PC-3 (cell line): ENCODE data around the gene GOLGA8J. TPM values are rescaled to one million over a fixed set of nuclear protein-coding genes. Genes with fewer than 3 reads are reported as not detected.
A peak's percentile ranks its signal among the peaks of the same experiment; 100 is the strongest.
"Not testable (repeated sequence)": the region's sequence is repeated elsewhere in the genome, so short reads cannot be mapped to it uniquely, and the experiment has no call there.

Source experiments
- ATAC-seq: fragments of 200-7000 bp; cut with Tn5 transposase; 2 replicates; pipeline ENCODE4 v1.9.1; 2020; ENCODE audit warnings: mild to moderate bottlenecking, moderate library complexity
- BruUV-seq: library from RNA; stranded (reverse); fragments of 400-500 nt; replicated peaks from 2 replicates; lab custom pipeline; 2021; lab: Mats Ljungman, UMichigan
- CTCF ChIA-PET: fragments of 300-600 bp; sonication (Branson Sonifier 250); formaldehyde crosslinking; loops from one replicate; lab custom pipeline; 2022; ENCODE audit warnings: antibody characterized with exemption; lab: Charles Lee
- POLR2A ChIA-PET: fragments of 300-600 bp; sonication (Branson Sonifier 250); formaldehyde crosslinking; loops from one replicate; lab custom pipeline; 2022; ENCODE audit warnings: antibody characterized with exemption; ENCODE audit not compliant: unreplicated experiment; lab: Charles Lee
- DNase-seq: peaks from one replicate; pipeline ENCODE4 v3.0.0-alpha.2; 2015
- H2AFZ ChIP-seq: fragments of 300-600 bp; sonication (generic); 2 replicates; pipeline ENCODE4 v1.6.0; 2016; ENCODE audit warnings: antibody characterized with exemption, low read length
- H3F3A ChIP-seq: fragments of 300-600 bp; sonication (generic); one replicate; pipeline ENCODE4 v1.6.0; 2017; ENCODE audit warnings: antibody characterized with exemption, low read length, control low read depth, mild to moderate bottlenecking; ENCODE audit not compliant: unreplicated experiment
- H3K27ac ChIP-seq: fragments of 300-600 bp; sonication (generic); 2 replicates; pipeline ENCODE4 v1.5.1; 2016; ENCODE audit warnings: mild to moderate bottlenecking, low read length
- H3K27me3 ChIP-seq: fragments of 300-600 bp; sonication (generic); 2 replicates; pipeline ENCODE4 v1.6.1; 2016; ENCODE audit warnings: low read length, mixed read lengths
- H3K36me3 ChIP-seq: fragments of 300-600 bp; sonication (generic); 2 replicates; pipeline ENCODE4 v1.6.1; 2016; ENCODE audit warnings: low read depth, mixed run types, low read length, mixed read lengths
- H3K4me1 ChIP-seq: fragments of 300-600 bp; sonication (generic); 2 replicates; pipeline ENCODE4 v1.5.1; 2016; ENCODE audit warnings: low read length; ENCODE audit not compliant: insufficient read depth
- H3K4me2 ChIP-seq: fragments of 300-600 bp; sonication (generic); 2 replicates; pipeline ENCODE4 v1.6.0; 2016; ENCODE audit warnings: low read length
- H3K4me3 ChIP-seq: fragments of 300-600 bp; sonication (generic); 2 replicates; pipeline ENCODE4 v1.5.1; 2016; ENCODE audit warnings: mild to moderate bottlenecking, low read length, mixed read lengths
- H3K79me2 ChIP-seq: fragments of 300-600 bp; sonication (generic); 2 replicates; pipeline ENCODE4 v1.6.1; 2017; ENCODE audit warnings: low read length, mixed read lengths
- H3K9ac ChIP-seq: fragments of 300-600 bp; sonication (generic); 2 replicates; pipeline ENCODE4 v1.6.0; 2016; ENCODE audit warnings: mild to moderate bottlenecking, low read length
- H3K9me2 ChIP-seq: fragments of 300-600 bp; sonication (generic); replicated peaks from 2 replicates; pipeline ENCODE4 v1.6.1; 2016; ENCODE audit warnings: mixed run types, low read length, mixed read lengths
- H3K9me3 ChIP-seq: fragments of 300-600 bp; sonication (generic); 2 replicates; pipeline ENCODE4 v1.6.1; 2016; ENCODE audit warnings: low read length, mixed read lengths
- H4K20me1 ChIP-seq: fragments of 300-600 bp; sonication (generic); 2 replicates; pipeline ENCODE4 v1.6.1; 2016; ENCODE audit warnings: low read length, mixed read lengths
- intact Hi-C: fragments of 100-400 bp; cut with micrococcal nuclease; formaldehyde crosslinking; loops from 2 replicates; pipeline ENCODE4 v1.9.0; 2023
- total RNA-seq: library from RNA; depleted of rRNA; stranded (reverse); fragments of >200 nt; gene quantifications from 2 replicates; pipeline ENCODE4 v1.2.3, GENCODE V29; 2014; rRNA removed

Gene GOLGA8J
- total RNA-seq, 1 experiment from 2014 or later: not detected

- intact Hi-C loops, BruUV-seq, POLR2A ChIA-PET, CTCF ChIA-PET, H3K9ac ChIP-seq, H4K20me1 ChIP-seq, H3K4me1 ChIP-seq, H3K27ac ChIP-seq, H3K9me2 ChIP-seq, H3K4me3 ChIP-seq, H3K4me2 ChIP-seq, H3K27me3 ChIP-seq, H2AFZ ChIP-seq, ATAC-seq, H3K79me2 ChIP-seq, H3K9me3 ChIP-seq, H3F3A ChIP-seq, H3K36me3 ChIP-seq: not testable (repeated sequence)
- DNase-seq: peak; percentile 1
Observed at GRCh38 chr15:30130066-30130465, 47.3 kb downstream of the GOLGA8J start.

- H3K27ac ChIP-seq, H3K4me2 ChIP-seq, H3K4me3 ChIP-seq, intact Hi-C loops, CTCF ChIA-PET, H3K79me2 ChIP-seq, ATAC-seq, H3K27me3 ChIP-seq, H3K36me3 ChIP-seq, H2AFZ ChIP-seq, H3K9me2 ChIP-seq, H3K4me1 ChIP-seq, H4K20me1 ChIP-seq, BruUV-seq, H3F3A ChIP-seq, H3K9me3 ChIP-seq, DNase-seq, H3K9ac ChIP-seq, POLR2A ChIA-PET: not testable (repeated sequence)
Observed at GRCh38 chr15:30134751-30135150, 52.0 kb downstream of the GOLGA8J start, which contains the start of gene GOLGA8T. TSS of gene GOLGA8T (plus strand) at chr15:30135051. CDS start at chr15:30135149, 98 bp downstream.

Other genes starting within 250 kb of the GOLGA8J start
- gene GOLGA8T, start 52.1 kb downstream of the GOLGA8J start, total RNA-seq: 0.15 TPM in 1 of 2 replicates, not detected in the other